HL-60/S4 (cell line): Measurements from ENCODE around the gene TSC22D1.
"Not testable (repeated sequence)": the region's sequence is repeated elsewhere in the genome, so short reads cannot be mapped to it uniquely, and the experiment has no call there.

Source experiments
- in situ Hi-C: fragments of 300-500 bp; cut with MboI; formaldehyde crosslinking; loops from 2 replicates; pipeline ENCODE4 v1.14.3; 2022; ENCODE audit warnings: low sequenced_read_pairs

The TSC22D1 gene

DNA sequence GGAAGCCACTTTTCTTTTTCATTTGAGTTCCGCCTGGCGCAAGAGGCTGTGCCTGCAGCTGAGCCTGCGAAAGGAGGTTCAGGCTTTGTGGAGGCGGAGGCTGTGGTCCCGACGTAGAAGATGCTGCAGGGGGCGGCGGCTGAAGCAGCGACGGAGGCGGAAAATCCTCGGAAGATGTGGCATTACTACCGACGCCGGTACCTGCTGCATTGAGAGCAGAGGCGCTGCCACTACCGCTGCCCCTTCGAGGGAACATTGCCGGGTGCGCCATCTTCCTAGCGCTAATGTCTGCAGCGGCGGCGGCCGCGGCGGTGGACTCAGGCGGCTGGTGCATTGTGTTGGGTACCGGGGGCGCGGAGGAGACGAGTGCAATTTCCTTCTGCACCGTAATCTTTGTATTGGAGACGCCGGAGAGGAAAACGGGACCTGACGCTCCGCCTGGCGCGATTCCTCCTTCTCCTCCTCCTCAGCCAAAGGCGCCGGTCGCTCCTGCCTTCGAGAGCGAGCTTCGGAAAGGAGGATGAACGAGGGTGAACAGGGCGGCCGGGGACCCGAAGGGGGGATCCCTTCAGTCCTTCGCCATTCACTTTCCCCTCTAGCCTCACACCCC, at the start of gene TSC22D1:
TSC22D1 (minus strand) TSS at position 590 of the 610 bp plus-strand sequence; CDS start at position 334, 256 bp downstream.
- in situ Hi-C loops, result no loop called here

DNA sequence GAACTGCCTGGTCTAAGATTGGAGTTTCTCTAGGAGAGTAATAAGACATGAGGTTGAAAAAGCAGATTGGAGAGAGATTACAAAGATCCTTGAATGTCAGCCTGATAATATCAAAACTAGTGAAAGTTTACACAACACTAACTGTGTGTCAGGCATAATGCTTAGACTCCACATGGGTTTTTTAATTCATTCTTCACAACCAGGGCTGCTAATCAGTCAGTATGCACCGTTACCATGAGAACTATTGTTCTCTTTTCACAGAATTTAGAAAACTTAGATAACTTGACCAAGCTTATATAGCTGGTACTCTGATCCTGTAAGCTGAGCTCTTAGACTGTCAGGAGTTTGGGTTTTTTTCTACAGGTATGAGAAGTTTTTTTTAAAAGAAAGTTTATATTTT, 46.6 kb upstream of the TSC22D1 start:
- in situ Hi-C loops, result no loop called here

DNA sequence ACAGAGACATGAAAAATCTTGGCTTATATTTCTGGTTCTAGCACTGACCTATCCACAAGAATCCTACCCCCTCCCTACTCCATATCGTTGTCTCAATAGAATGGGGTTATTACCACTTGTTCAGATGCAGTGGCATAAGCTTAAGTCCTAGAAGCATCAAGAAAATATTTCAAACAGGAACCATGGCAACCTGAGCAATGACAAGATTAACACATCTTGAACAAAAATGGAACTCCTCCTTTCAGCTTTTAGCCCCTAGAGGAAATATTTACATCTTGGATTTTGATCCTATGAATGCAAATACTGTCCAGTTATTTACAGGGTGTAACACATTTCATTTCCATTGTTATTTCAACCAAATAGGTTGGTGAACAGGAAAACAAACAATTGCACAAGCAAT, 46.1 kb upstream of the TSC22D1 start:
- in situ Hi-C loops, result no loop called here

DNA sequence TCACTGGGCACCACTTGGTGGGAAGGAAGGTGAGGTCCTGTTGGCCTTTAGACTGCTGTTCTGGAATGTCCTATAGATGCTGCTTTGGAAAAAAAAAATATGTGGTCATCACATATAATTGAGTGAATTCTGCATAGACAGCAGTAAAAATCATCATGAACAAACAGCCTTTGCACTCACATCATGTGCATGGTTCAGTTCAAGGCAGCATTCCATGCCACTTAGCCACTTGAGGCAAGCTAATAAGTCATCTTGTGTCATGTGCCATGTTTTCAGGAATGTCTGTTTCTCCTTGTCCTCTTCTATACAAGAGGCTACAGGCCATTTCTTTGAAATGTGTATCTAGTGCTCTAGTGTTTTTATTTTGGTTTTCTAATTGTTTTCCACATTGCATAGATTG, 43.9 kb upstream of the TSC22D1 start:
- in situ Hi-C loops, result no loop called here

DNA sequence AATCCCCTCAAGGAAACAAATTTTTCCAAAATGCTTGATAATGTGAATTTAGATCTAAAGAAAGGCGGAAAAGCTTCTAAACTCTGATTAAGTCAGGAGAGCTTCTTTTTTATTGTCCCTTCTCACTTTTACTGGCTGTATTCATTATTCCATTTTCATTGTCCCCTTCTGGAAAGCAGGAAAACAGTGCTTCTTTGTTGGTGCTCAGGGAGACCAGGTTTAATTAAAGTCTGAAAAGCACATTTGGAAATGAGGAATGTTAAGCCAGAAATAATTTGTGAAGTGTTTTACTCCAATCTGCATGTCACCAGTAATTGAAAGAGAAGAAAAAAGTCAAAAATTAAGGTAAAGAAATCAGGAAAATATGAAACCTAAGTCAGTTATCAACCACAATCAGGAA, 43.5 kb upstream of the TSC22D1 start:
- in situ Hi-C loops, result no loop called here

DNA sequence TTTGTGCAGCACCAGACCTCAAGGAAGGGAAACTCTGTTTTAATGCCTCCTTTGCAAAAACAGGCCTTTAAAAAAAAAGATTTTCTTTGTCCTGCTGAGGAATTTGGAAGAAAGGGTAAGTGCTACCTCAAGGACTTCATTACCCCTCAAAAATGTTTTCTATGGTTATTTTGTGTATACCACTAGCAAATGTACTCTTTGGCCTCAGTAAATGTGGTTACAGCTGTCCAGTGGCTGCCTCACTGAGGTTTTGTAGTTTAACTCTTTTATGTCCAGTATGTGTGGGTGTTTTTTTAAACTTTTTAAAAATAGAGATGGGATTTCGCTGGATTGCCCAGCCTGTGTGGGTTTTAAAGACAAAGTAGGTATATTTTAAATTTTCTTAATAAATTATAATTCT, 42.2 kb upstream of the TSC22D1 start:
- in situ Hi-C loops, result no loop called here

DNA sequence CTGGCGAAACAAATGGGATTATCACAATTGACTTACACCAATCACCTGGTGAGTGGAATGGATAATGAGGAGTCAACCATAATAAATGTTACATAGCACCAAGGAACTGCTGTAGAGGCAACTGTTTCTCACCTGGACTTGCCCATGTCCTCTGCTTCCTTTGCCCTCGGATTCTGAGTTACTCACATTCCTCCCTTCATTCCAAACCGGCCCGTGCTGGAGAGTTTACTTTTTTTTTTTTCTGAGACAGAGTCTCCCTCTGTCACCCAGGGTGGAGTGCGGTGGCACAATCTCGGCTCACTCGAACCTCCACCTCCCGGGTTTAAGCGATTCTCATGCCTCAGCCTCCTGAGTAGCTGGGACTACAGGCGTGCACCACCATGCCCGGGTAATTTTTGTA, 41.5 kb upstream of the TSC22D1 start:
- in situ Hi-C loops, result no loop called here

DNA sequence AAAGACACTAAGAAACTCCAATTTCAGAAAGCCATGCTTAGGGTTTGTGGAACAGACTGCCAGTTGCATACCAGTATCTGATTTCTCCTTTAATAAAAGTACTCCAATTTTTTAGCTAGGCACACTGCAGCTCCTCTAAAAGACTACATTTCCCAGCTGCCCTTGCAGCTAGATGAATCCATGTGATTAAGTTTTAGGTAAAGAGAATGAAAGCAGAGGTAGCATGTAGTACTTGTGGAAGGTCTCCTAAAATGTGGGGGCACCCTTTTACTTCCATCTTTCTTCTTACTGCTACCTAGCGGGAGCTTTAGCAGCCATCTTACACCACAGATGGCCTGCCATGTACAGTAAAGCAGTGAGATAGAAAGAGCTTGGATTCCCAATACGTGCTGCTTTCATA, 33.0 kb upstream of the TSC22D1 start:
- in situ Hi-C loops, result no loop called here

DNA sequence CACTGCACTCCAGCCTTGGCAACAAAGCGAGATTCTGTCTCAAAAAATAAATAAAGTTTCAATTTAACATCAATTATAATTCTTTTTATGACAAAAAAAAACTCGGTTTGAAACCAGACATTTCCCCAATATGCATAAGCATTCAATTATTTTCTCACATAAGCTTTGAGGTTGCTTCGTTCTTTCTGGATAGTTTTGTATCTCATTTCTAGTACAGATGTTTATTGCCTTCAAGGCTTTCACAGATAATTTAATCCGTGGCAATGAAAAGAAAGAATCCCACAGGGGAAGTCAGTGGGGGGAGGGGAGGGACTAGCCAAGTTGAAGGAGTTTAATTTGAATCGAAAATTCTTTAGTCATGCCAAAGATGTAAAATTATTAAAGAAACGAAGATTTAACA, 29.6 kb upstream of the TSC22D1 start:
- in situ Hi-C loops, result no loop called here

DNA sequence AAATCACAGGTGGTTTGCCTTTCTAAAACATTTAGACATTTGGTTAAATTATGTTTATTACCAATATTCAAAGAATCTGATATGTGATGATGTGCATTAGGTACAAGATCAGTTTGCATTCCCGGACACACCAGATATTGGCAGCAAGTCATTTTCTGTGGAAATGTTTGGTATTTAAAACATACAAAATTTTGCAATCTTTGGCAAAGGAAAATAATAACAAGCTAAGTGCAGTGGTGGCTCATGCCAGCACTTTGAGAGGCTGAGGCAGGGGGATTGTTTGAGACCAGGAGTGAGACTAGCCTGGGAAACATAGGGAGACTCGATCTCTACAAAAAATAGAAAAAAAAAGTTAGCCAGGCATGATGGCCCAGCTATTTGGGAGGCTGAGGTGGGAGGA, 29.1 kb upstream of the TSC22D1 start:
- in situ Hi-C loops, result no loop called here

DNA sequence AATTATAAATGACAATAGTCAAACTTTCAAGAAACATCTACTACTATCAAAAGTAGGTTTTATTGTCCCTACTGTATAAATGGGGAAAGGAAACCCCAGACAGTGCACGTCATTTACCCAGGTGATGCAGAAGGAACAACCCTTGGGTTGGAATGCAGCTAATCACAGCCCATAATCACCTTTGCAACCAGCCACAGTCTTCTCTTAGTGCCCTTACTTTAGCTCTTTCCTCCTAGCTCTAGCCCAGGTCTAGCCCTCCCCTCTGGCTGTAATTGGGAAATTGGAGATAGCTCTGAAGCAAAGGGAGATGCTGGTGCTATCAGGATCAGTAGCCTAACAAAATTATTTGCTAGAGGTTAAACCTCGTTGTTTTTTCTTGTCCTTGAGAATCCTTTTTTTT, 25.5 kb upstream of the TSC22D1 start:
- in situ Hi-C loops, result no loop called here

DNA sequence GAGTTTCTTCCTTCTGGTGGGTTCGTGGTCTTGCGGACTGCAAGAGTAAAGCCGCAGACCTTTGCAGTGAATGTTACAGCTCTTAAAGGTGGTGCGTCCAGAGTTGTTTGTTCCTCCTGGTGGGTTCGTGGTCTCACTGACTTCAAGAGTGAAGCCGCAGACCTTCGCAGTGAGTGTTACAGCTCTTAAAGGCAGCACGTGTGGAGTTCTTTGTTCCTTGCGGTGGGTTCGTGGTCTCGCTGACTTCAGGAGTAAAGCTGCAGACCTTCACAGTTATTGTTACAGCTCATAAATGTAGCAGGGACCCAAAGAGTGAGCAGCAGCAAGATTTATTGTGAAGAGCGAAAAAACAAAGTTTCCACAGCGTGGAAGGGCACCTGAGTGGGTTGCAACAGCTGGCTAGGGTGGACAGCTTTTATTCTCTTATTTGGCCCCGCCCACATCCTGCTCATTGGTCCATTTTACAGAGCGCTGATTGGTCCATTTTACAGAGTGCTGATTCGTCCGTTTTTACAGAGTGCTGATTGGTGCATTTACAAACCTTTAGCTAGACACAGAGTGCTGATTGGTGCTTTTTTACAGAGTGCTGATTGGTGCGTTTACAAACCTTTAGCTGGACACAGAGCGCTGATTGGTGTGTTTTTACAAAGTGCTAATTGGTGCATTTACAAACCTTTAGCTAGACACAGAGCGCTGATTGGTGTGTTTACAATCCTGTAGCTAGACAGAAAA, 17.9 kb upstream of the TSC22D1 start:
- in situ Hi-C loops, result not testable (repeated sequence)

DNA sequence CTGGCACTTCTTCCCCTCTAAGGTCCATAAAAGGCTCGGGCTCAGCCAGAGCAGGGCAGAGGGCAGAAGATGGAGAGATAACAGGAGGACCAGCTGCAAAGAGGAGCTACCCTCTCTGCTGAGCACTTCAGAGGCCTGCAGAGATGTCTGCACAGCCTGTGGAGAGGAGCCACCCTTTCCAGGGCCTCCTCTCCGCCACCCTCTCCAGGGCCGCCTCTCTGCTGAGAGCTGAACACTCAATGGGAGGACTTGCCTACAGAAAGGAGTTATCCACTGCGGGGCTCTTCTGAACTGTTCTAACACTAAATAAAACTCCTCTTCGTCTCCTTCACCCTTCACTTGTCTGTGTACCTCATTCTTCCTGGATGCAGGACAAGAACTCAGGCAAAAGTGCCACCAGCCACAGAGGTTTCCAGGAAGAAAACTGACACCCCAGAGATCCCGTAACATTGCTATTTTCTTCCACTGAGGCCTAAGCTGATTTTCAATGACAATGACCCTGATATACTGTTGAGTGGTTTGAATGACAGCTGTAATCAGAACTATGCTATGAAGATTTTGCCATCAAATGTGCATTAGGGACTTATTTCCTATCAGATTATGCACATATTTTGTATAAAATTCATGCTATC, 16.2 kb upstream of the TSC22D1 start:
- in situ Hi-C loops, result no loop called here

DNA sequence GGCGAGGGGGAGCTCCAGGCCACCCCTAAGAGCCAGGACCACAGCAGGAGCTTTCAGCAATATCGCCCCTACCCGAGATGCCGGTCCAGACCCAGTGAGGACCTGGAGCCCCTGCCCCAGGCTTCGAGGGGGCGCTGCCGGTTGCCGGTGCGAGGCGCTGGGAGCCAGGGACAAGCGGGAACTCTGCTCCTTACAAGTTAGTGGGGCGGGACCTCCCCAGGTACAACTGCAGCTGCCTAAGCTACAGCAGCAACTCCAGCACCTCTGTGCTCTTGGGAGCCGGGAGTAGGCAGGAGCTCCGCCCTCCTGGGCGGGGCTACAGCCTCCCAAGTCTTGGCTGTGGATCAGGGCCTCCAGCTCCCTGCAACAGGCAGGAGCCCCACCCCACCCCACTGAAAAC, 15.2 kb upstream of the TSC22D1 start:
- in situ Hi-C loops, result no loop called here

DNA sequence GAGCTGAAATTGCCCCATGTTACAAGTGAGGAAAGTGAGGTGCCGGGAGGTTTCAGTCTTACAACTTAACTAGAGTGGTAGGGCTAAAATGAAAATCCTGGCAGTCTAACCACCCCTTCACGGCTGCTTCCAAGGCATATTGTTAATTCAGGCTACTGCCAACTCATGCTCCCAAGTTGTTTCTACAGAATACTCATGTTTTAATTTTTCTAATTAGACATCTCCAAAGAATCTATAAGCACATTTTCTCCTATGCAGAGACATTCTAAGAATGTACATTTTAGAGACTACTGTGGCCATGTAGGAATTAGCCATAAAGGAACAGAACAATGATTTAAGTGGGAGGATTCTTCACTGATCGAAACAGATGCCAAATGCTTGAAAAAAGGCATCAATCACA, 7.0 kb upstream of the TSC22D1 start:
- in situ Hi-C loops, result no loop called here

DNA sequence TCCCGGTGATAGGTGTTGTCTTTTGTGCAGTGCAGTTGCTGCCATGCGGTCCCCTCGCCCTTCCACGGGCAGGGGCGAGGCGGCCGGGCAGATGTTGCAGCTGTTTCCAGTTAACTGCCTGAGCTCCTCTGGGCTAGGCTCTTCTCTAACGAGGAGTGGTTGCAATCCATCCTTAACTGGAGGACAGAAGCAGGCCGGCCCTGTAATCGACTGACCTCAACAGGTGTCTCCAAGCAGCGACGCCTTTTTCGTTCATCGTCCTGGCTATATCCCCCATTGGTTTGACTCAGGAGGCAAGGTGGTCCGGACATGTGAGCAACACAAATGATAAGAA, 1.9 kb upstream of the TSC22D1 start:
- in situ Hi-C loops, result no loop called here

DNA sequence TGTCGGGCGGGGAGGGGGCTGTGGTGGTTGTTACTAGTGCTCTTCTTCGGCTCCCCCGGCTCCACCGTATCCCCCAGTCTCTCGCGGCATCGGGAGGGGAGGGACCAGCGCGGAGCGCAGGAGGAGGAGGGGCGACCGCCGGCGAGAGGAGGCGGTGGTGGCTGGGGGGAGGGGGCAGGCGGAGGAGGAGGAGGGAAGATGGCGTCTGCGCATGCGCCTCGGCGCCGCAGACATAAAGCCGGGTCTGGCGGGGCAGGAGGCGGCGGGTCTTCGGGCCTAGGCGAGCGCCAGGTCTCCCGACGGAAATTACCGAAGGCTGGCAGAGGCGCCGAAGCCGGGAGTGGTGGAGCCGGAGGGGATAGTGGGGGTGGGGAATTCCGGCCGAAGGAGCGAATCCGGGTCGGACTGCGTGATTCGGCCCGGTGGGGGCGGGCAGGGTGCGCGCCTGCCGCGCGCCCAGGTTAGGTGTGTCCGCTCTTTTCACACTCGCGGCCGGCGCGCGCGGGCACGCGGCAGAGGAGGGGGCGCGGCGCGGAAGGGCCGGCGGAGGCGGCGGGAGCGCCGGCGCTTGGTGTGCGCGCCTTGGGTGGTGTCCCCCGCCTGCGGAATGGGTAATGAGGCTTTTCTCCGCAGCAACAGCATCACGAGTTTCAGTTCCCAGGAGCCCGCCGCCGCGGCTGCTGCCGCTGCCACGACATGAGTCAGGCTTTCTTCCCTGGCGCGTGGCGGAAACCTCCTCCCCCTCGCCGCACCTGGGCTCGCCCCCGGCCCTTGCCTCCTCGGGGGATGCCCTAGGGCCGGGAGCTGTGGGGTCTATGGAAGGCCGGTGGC, 1.3 kb upstream of the TSC22D1 start:
- in situ Hi-C loops, result no loop called here

DNA sequence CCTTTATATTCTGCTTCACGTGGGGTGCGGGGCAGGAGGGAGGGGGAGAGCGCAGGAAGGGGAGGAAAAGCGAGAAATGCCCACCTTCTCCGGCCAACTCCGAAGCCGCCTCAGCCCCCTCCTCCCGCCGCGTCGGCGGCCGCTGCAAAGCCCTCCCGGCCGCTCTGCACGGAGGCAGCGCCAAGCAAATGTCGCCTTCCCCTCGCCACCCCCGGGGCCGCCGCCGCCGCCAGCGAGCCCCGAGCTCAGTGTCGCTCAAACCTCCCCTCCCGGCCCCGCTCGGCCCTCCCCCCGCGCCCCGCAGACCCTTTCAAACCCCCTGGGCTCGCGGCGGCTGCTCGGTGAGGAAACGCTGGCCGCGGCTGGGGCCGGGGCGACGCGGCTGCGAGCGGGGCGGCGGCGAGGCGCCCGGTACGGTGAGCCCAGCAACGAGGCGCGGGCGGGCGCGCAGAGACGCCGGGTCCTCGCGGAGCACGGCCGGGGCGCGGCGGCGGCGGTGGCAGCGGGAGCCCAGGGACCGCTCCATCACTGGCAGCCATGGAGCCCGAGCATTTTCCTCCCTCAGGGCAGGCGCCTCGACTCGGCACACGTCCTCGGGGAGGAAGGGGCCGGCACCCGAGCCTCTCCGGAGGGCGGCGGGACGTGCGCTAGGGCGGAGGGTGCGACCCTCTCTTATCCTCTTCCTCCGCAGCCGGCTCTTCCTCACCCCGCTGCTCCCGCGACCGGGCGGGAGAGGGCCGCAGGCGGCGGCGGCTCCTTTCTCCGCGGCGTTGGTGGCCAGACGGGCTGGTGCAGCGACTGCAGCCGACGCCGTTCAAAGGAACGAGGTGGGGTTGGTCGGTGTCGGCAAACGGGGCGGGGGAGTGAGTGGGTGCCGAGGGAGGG, 463 bp upstream of the TSC22D1 start:
- in situ Hi-C loops, result no loop called here

DNA sequence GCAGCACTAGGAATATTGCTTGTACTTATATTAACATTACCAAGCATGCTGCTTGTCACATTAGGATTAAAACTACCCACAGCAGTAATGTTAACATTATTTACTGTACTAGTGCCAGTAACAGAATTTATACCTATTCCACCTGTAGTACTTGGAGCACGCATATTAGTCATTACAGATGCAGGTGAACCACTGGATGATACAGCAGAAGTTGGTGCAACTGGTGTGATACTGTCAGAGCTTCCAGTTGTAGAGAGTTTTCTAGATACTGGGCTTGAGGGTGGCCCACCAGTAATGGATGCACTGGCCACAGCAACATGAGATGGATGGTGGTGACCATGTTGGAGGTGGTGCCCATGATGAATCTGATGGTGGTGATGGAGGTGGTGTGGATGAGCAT, 1.1 kb downstream of the TSC22D1 start:
- in situ Hi-C loops, result no loop called here

DNA sequence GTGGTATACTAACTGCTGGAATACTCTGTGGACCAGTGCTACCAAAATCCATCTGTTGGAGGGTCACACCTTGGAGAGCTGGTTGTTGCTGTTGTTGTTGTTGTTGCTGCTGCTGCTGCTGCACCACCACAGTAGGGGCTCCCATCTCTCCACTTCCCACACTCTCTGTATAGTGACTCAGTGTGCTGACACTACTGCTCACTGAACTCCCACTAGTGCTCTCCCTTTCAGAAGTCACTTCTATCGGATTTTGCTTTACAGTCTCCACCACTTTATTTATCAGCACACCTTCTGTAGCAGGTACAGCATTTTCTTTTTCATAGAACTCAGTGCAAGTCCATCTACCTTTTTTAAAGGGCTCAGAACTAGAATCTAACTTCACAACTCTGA, 1.7 kb downstream of the TSC22D1 start:
- in situ Hi-C loops, result no loop called here
